Islet precursor cell (in vitro differentiated cells): Measurements from ENCODE around the gene BBOX1.
"Not testable (repeated sequence)": the region's sequence is repeated elsewhere in the genome, so short reads cannot be mapped to it uniquely, and the experiment has no call there.

Source experiments
- DNase-seq: peaks from one replicate; pipeline ENCODE4 v3.0.0-alpha.2; 2018

Gene BBOX1

GRCh38 chr11:27040302-27041115 is at the start of gene BBOX1:
BBOX1 (plus strand) TSS chr11:27040815; CDS start chr11:27055431, 14,616 bp downstream.
- DNase-seq: no peak

DNA sequence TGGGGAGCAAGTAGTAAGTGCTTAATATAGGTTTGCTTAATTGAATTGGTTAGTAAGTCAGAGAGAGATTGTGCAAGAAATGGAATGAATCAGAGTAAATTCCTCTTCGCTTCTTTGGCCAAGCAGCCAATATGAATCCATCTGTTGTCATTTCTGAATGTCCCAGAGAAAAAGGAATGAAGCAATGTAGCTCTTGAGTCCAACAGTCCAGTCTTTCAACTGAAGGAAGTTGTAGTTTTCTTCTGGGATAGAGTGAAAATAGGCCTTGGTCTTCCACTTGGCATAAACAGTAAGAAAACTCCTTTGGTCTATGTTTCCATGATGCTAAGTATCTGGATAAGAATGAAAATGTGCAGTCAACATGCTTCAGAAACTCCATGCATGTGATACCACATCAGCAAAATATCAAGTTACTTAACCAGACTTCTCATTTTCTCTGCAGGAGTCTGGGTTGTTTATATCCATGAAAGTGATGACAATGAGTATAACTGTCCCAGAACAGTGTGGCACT is 48.5 kb upstream of the BBOX1 start:
- no peak for DNase-seq

DNA sequence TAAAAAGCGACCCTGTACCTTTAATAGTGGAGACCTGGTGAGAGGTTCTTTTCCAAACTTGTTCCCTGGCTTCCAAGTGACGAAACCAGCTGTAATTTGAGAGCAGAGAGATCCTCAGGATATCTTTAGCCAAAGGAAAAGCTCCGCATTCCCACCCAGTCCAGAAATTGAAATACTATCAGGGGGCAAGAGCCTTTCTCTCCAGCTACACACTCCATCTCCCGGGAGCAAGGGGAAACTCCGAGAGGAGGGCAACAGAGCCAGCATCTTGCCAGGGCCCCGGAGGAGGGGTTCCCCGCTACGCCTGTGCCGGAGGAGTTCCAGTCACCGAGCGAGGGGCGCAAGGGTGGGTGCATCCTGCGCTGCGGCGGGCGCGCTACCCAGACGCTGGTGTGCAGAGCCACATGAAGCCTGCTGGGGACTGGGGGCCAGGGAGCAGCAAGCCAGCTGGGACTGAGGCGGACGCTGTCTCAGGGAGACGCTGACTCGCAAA is 46.6 kb upstream of the BBOX1 start, which contains the start of gene FIBIN:
FIBIN (plus strand) TSS at position 148 of the 493 bp plus-strand sequence. CDS start 415 bp downstream, outside the sequence.
- peak; percentile 70 for DNase-seq

DNA sequence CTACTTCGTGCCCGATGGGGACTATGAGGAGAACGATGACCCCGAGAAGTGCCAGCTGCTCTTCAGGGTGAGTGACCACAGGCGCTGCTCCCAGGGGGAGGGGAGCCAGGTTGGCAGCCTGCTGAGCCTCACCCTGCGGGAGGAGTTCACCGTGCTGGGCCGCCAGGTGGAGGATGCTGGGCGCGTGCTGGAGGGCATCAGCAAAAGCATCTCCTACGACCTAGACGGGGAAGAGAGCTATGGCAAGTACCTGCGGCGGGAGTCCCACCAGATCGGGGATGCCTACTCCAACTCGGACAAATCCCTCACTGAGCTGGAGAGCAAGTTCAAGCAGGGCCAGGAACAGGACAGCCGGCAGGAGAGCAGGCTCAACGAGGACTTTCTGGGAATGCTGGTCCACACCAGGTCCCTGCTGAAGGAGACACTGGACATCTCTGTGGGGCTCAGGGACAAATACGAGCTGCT is 46.0 kb upstream of the BBOX1 start:
- peak; percentile 59 for DNase-seq

GRCh38 chr11:26995701-26996460 is 44.7 kb upstream of the BBOX1 start:
- no peak for DNase-seq

DNA sequence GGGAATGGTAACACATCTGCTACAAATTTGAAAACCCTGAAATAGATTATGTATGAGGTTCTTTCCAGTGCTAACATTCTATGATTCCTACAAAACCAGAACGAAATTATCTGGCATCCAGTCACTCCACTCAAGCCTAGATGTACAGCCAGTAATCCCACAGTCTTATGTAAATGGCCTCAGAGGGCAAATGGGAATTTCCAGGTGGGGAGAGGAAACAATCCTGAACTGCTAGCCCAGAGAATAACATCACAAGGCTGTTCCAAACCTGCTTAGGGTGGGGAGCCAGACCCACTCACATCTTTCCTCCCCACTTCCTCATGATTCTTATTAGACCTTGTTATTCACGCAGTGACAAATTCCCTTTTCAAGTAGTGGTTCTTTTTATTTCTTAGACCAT is 43.2 kb upstream of the BBOX1 start:
- DNase-seq: no peak

- not testable (repeated sequence) for DNase-seq
Observed at GRCh38 chr11:27001136-27001730, 39.4 kb upstream of the BBOX1 start.

DNA sequence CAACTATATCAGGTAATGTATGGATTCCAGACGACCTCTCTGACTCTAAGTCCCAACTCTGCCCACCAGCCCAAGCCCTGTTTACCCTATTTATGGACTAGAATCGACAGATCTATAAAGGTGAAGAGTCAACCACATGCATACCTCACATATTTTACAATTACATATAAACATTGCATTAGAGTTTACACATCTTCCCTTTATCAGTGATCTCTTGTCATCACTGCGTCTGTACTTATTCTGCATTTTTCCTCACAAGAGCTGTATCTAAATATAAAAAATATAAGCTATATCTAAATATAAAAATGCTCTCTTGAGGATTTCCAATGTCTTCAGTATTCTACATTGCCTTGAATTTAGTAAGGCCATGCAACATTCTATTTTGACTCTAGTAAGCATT is 38.2 kb upstream of the BBOX1 start:
- DNase-seq: no peak

GRCh38 chr11:27002838-27003237 is 37.8 kb upstream of the BBOX1 start:
- no peak for DNase-seq

DNA sequence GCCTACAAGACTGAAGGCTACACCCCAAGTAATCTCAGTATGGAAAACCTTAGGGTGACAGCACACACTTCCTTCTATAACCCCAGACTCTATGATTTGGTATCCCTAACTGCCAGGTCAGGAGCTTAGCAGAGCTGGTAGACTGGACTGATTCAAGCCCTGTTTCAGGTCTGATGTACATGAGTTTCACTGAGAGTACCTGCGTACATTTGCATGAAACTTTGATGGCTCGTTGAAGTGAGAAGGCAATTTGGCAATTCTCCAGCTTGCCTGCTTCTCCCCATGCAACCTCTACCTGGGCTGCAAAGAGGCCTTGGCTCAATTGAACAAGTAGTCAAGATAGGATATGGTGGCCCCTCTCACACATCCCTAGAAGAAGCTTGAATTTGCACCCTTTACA is 36.5 kb upstream of the BBOX1 start:
- DNase-seq: no peak

DNA sequence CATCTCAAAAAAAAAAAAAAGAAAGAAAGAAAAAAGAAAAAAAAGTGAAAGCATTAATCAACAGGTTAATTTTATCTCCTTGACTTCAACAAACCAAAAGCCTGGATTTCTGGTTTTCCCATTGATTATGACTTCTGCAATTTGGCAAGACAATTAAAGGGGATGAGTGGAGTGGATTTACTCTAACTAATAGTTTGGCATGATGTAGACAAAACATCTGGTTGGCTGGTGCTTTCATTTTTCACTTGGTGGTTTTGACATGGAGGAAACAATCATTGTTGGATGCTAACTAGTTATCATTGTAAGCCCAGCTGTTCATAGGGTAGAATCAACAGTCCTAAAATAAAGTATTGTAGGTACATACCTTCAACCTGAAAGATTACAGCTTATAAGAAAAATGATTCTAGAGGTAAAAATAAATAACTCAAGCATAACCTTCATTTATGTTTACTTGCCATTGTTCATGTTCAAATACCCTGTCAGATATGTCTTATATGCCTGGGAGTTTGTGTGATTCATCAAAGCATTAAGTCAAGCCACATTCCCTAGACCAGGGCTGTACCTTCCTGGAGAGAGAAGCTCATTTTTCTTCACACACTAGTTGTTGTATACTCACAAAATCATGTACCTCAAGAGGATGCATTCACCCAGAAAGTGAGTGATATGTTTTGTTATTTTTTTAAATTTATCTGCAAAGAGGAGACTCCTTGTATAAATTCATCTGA is 31.6 kb upstream of the BBOX1 start:
- no peak for DNase-seq

DNA sequence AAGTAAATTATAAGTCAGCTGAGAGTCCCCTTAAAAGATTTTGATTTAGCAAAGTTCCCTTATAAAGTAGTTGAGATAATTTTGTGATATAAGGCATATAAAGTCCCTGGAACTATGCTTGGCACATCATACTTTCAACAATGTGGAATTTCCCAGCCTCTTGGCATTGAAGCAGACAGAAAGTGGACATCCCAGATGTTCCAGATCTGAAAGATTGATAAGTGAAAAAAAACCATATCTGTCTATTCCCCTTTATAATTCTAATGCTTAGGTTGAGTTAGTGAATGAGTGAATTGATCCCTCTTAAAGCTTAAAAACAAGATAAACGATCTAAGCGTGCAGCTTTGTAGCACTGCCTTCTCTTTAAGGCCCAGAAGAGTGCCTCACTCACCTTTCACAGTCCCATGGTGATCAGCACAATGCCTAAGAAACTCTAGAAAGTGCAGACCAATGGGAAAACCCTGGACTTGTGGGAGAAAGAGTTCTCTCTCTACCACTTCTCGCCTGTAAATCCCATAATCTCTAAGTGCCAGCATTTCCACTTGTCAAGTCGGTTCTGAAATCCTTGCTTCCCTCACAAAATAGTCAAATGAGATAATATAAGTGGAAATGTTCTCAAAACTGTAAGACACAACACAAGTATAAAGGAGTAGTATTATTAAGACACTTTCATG is 28.9 kb upstream of the BBOX1 start:
- DNase-seq: no peak

GRCh38 chr11:27012234-27012921 is 28.2 kb upstream of the BBOX1 start:
- peak; percentile 72 for DNase-seq

- no peak for DNase-seq
Observed at GRCh38 chr11:27013781-27014361, 26.7 kb upstream of the BBOX1 start.

DNA sequence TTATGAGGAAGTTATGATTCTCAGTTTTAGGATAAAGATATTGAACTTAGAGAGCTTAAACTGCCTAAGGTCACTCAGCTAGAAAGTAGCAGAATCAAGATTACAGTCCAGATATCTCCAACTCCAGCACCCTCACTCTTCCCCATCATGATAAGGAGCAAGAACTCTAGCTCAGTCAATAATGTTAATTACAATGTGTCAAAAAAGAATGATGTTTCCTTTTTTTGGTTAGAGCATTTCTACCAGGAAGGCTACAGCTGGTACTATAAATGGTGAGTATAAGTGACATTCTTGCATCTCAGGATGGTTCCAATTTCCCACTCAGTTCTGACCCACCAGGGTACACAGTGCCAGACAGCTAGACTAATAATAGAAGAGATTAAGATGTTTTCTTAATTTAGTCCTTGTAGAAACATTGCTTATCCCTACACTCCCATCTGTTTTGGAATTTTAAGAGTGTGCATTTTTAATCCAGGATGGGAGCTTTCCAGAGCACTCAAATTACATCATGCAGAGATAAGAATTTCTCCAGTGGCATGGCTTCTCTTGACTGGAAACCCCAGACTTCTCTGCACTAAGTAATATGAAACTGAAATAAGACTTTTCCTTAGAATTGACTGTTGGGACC is 21.6 kb upstream of the BBOX1 start:
- no peak for DNase-seq

GRCh38 chr11:27020751-27021150 is 19.9 kb upstream of the BBOX1 start:
- no peak for DNase-seq

GRCh38 chr11:27022659-27023251 is 17.9 kb upstream of the BBOX1 start:
- no peak for DNase-seq

DNA sequence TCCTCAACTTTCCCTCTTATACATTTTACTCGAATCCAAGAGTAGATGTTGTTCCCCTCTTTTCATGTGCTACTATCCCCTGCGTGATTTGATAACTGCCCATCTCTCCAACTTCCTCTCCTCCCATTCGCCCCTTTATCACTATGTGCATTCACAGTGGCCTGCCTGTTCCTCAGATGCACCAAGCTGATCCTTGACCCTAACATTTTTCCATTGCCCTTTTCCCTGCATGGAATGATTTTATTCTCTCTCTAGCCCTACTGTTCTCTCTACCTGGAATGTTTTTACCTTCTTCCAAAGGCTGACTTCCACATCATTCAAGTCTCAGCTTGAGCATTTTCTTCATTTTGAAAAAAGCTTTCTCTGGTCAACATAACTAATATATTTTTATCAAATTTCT is 15.8 kb upstream of the BBOX1 start:
- DNase-seq: no peak

GRCh38 chr11:27025312-27025955 is 15.2 kb upstream of the BBOX1 start:
- DNase-seq: no peak
